Lower leg skin (tissue), 3 donors: ENCODE data around the gene CLTCL1.

Experiments
- POLR2A ChIP-seq, 2 donors: fragments of 450-650 bp; IDR thresholded peaks; one replicate each; pipeline ENCODE4 v1.6.1; 2016 to 2017; ENCODE audit warnings: antibody characterized with exemption in 2 of 2, mild to moderate bottlenecking in 1 of 2, moderate library complexity in 1 of 2
- TF ChIP-seq, protein P1 (sequence below), 3 donors: fragments of 450-650 bp; IDR thresholded peaks; one replicate each; pipeline ENCODE4 v1.5.1; 2016; ENCODE audit warnings: antibody characterized with exemption in 3 of 3, mild to moderate bottlenecking in 3 of 3, moderate library complexity in 2 of 3

DNA sequence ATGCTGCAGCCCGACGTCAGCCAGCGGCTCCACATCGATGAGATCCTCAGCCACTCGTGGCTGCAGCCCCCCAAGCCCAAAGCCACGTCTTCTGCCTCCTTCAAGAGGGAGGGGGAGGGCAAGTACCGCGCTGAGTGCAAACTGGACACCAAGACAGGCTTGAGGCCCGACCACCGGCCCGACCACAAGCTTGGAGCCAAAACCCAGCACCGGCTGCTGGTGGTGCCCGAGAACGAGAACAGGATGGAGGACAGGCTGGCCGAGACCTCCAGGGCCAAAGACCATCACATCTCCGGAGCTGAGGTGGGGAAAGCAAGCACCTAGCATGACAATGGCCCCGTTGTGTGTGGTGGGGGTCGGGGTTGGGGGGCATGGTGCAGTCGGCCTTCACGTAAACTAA is 159.4 kb downstream of the CLTCL1 start:
- TF ChIP-seq, protein P1, sequence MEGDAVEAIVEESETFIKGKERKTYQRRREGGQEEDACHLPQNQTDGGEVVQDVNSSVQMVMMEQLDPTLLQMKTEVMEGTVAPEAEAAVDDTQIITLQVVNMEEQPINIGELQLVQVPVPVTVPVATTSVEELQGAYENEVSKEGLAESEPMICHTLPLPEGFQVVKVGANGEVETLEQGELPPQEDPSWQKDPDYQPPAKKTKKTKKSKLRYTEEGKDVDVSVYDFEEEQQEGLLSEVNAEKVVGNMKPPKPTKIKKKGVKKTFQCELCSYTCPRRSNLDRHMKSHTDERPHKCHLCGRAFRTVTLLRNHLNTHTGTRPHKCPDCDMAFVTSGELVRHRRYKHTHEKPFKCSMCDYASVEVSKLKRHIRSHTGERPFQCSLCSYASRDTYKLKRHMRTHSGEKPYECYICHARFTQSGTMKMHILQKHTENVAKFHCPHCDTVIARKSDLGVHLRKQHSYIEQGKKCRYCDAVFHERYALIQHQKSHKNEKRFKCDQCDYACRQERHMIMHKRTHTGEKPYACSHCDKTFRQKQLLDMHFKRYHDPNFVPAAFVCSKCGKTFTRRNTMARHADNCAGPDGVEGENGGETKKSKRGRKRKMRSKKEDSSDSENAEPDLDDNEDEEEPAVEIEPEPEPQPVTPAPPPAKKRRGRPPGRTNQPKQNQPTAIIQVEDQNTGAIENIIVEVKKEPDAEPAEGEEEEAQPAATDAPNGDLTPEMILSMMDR (IDR thresholded peaks at IDR 0.05), result no peak
- TF ChIP-seq POLR2A (IDR thresholded peaks at IDR 0.05), result no peak
